WTC11 (cell line): ENCODE measurements around the gene PRR20G.

Source experiments
- AFF4 ChIP-seq: sonication (generic); formaldehyde crosslinking; IDR thresholded peaks from 2 replicates; pipeline ENCODE4 v1.8.1; 2023; ENCODE audit warnings: mild to moderate bottlenecking, missing genetic modification reagents, borderline replicate concordance
- ATF2 ChIP-seq: sonication (generic); formaldehyde crosslinking; IDR thresholded peaks from 2 replicates; pipeline ENCODE4 v1.8.1; 2022; ENCODE audit warnings: low read depth, missing genetic modification reagents, borderline replicate concordance
- ATF3 ChIP-seq: sonication (generic); formaldehyde crosslinking; conservative IDR thresholded peaks from 2 replicates; pipeline ENCODE4 v1.8.1; 2022; ENCODE audit warnings: mild to moderate bottlenecking, missing genetic modification reagents
- CBFB ChIP-seq: sonication (generic); formaldehyde crosslinking; IDR thresholded peaks from 2 replicates; pipeline ENCODE4 v1.8.1; 2022; ENCODE audit warnings: mild to moderate bottlenecking, low read depth, missing genetic modification reagents
- CTCF ChIP-seq: fragments of 200-600 bp; IDR thresholded peaks from 2 replicates; pipeline ENCODE4 v1.8.0; 2022; ENCODE audit warnings: antibody characterized with exemption
- E2F4 ChIP-seq: sonication (generic); formaldehyde crosslinking; IDR thresholded peaks from 2 replicates; pipeline ENCODE4 v1.8.1; 2022; ENCODE audit warnings: low read depth, mild to moderate bottlenecking, moderate library complexity, missing genetic modification reagents, borderline replicate concordance
- JUN ChIP-seq: sonication (generic); formaldehyde crosslinking; IDR thresholded peaks from 2 replicates; pipeline ENCODE4 v1.8.0; 2023; ENCODE audit warnings: mild to moderate bottlenecking, missing genetic modification reagents
- MAX ChIP-seq: sonication (generic); formaldehyde crosslinking; IDR thresholded peaks from 2 replicates; pipeline ENCODE4 v1.8.0; 2022; ENCODE audit warnings: mild to moderate bottlenecking, missing genetic modification reagents
- MYBL2 ChIP-seq: sonication (generic); formaldehyde crosslinking; IDR thresholded peaks from 2 replicates; pipeline ENCODE4 v1.8.1; 2023; ENCODE audit warnings: mild to moderate bottlenecking, moderate library complexity, missing genetic modification reagents
- NFATC4 ChIP-seq: fragments of 250-450 bp; sonication (Bioruptor Pico); IDR thresholded peaks from 2 replicates; pipeline ENCODE4 v1.9.0; 2021; ENCODE audit warnings: mild to moderate bottlenecking
- TCF7 ChIP-seq: sonication (generic); formaldehyde crosslinking; IDR thresholded peaks from 2 replicates; pipeline ENCODE4 v1.8.0; 2022; ENCODE audit warnings: mild to moderate bottlenecking, low read depth, missing genetic modification reagents, moderate library complexity
- TEAD4 ChIP-seq: sonication (generic); formaldehyde crosslinking; IDR thresholded peaks from 2 replicates; pipeline ENCODE4 v1.8.0; 2022; ENCODE audit warnings: mild to moderate bottlenecking, missing genetic modification reagents
- USF2 ChIP-seq: sonication (generic); formaldehyde crosslinking; IDR thresholded peaks from 2 replicates; pipeline ENCODE4 v1.8.1; 2023; ENCODE audit warnings: mild to moderate bottlenecking, missing genetic modification reagents, moderate library complexity
- ZMAT4 ChIP-seq: fragments of 250-450 bp; sonication (Bioruptor Pico); IDR thresholded peaks from 2 replicates; pipeline ENCODE4 v1.9.0; 2021; ENCODE audit warnings: mild to moderate bottlenecking

GRCh38 chr3:127330385-127330784 lies 42.5 kb upstream of the PRR20G start:
- TF ChIP-seq USF2 (no peak), ATF3 (CRISPR knock-in tag) (no peak), CTCF (no peak), MAX (no peak), NFATC4 (CRISPR knock-in tag) (no peak), ZMAT4 (CRISPR knock-in tag) (no peak), AFF4 (no peak), E2F4 (CRISPR knock-in tag) (no peak), TCF7 (CRISPR knock-in tag) (no peak), JUN (CRISPR knock-in tag) (no peak), ATF2 (CRISPR knock-in tag) (no peak), TEAD4 (no peak), CBFB (CRISPR knock-in tag) (no peak), MYBL2 (no peak)
